HCT116 (cell line): ENCODE measurements around the gene ADGRG1. TPM values are rescaled to one million over a fixed set of nuclear protein-coding genes. Genes with fewer than 3 reads are reported as not detected.

Experiments
- ATAC-seq: fragments of 200-7000 bp; cut with Tn5 transposase; 2 replicates; pipeline ENCODE4 v1.9.1; 2020; ENCODE audit warnings: mild to moderate bottlenecking, moderate library complexity
- BruUV-seq: library from RNA; stranded (reverse); fragments of 400-500 nt; replicated peaks from 2 replicates; lab custom pipeline; 2021; lab: Mats Ljungman, UMichigan
- CTCF ChIA-PET: fragments of 300-600 bp; sonication (Branson Sonifier 250); formaldehyde crosslinking; loops from one replicate; lab custom pipeline; 2021; ENCODE audit warnings: antibody characterized with exemption; lab: Charles Lee
- POLR2A ChIA-PET: fragments of 300-600, 350-600 bp; sonication (Branson Sonifier 250); formaldehyde crosslinking; loops from one replicate; lab custom pipeline; 2021; ENCODE audit warnings: antibody characterized with exemption; lab: Charles Lee
- RAD21 ChIA-PET, 2 experiments: fragments of 300-600 bp; sonication (Branson Sonifier 250); formaldehyde crosslinking; loops; one replicate each; lab custom pipeline; 2023; ENCODE audit warnings: low total read pairs in 2 of 2; ENCODE audit not compliant: uncharacterized antibody in 2 of 2, unreplicated experiment in 2 of 2, low non-redundant PET in 1 of 2; lab: Charles Lee
- DNase-seq: peaks from one replicate; pipeline ENCODE4 v3.0.0-alpha.2; 2010; ENCODE audit warnings: low read depth, low spot score
- H2AFZ ChIP-seq: fragments of 200-600 bp; shearing (Covaris generic), sonication (generic); 2 replicates; pipeline ENCODE4 v1.6.1; 2017; ENCODE audit warnings: low read depth, mixed run types, mixed read lengths, antibody characterized with exemption, low read length; ENCODE audit not compliant: poor library complexity, severe bottlenecking
- H3K27ac ChIP-seq: 2 replicates; pipeline ENCODE4 v1.5.1; 2012; ENCODE audit warnings: low read depth, low read length
- H3K27me3 ChIP-seq: fragments of 200-600 bp; sonication (generic); 2 replicates; pipeline ENCODE4 v1.6.1; 2016; ENCODE audit warnings: mixed run types, low read length, mixed read lengths; ENCODE audit not compliant: insufficient read depth
- H3K36me3 ChIP-seq, 2 experiments: fragments of 200-500 bp in 1 of 2; fragments of 200-600 bp in 1 of 2; sonication (Bioruptor generic) in 1 of 2; sonication (generic) in 1 of 2; 2 replicates each; pipeline versions ENCODE4 v1.5.1 to v1.6.1; 2014 to 2016; ENCODE audit warnings: low read length in 2 of 2, inconsistent platforms in 1 of 2, mixed read lengths in 1 of 2, mixed run types in 1 of 2; ENCODE audit not compliant: insufficient read depth in 2 of 2, control insufficient read depth in 1 of 2
- H3K4me1 ChIP-seq, 2 experiments: fragments of 200-600 bp in 1 of 2; sonication (generic) in 1 of 2; 2 replicates each; pipeline versions ENCODE4 v1.5.1 to v1.6.1; 2012 to 2017; ENCODE audit warnings: low read length in 2 of 2, inconsistent platforms in 1 of 2, mild to moderate bottlenecking in 1 of 2, mixed read lengths in 1 of 2, mixed run types in 1 of 2, moderate library complexity in 1 of 2; ENCODE audit not compliant: insufficient read depth in 2 of 2, control insufficient read depth in 1 of 2
- H3K4me2 ChIP-seq: fragments of 200-600 bp; sonication (generic); 2 replicates; pipeline ENCODE4 v1.6.1; 2017; ENCODE audit warnings: mixed run types, low read length, mixed read lengths
- H3K4me3 ChIP-seq, 2 experiments: fragments of 200-600 bp in 1 of 2; sonication (generic) in 1 of 2; replicated peaks in 1 of 2; 2 replicates each; pipeline ENCODE4 v1.5.1; 2011 to 2016; ENCODE audit warnings: low read length in 2 of 2, control low read depth in 1 of 2, low read depth in 1 of 2, mild to moderate bottlenecking in 1 of 2, mixed read lengths in 1 of 2, mixed run types in 1 of 2
- H3K79me2 ChIP-seq: fragments of 200-600 bp; sonication (generic); 2 replicates; pipeline ENCODE4 v1.6.1; 2017; ENCODE audit warnings: mild to moderate bottlenecking, mixed run types, low read length, moderate library complexity, mixed read lengths; ENCODE audit not compliant: insufficient read depth
- H3K9ac ChIP-seq: fragments of 200-600 bp; sonication (generic); 2 replicates; pipeline ENCODE4 v1.6.1; 2016; ENCODE audit warnings: low read length, mixed read lengths
- H3K9me2 ChIP-seq: fragments of 200-600 bp; sonication (generic), shearing (Covaris generic); 2 replicates; pipeline ENCODE4 v1.6.1; 2017; ENCODE audit warnings: mixed run types, mild to moderate bottlenecking, moderate library complexity; ENCODE audit not compliant: insufficient read depth
- H3K9me3 ChIP-seq, 2 experiments: fragments of 200-500 bp in 1 of 2; fragments of 200-600 bp in 1 of 2; sonication (Bioruptor generic) in 1 of 2; sonication (generic) in 1 of 2; 2 replicates each; pipeline ENCODE4 v1.6.1; 2014 to 2017; ENCODE audit warnings: low read length in 2 of 2, mixed read lengths in 2 of 2, inconsistent platforms in 1 of 2, low read depth in 1 of 2, mild to moderate bottlenecking in 1 of 2, mixed run types in 1 of 2, moderate library complexity in 1 of 2; ENCODE audit not compliant: control insufficient read depth in 1 of 2, insufficient read depth in 1 of 2
- H4K20me1 ChIP-seq: fragments of 200-600 bp; sonication (generic), shearing (Covaris generic); 2 replicates; pipeline ENCODE4 v1.6.1; 2017; ENCODE audit warnings: mixed run types, mild to moderate bottlenecking, moderate library complexity; ENCODE audit not compliant: insufficient read depth
- EGR1 ChIP-seq: IDR thresholded peaks from 2 replicates; pipeline ENCODE4 v1.6.1; 2012; ENCODE audit warnings: low read depth
- ELF1 ChIP-seq: IDR thresholded peaks from 2 replicates; pipeline ENCODE4 v1.6.1; 2012; ENCODE audit warnings: low read depth, borderline replicate concordance
- FOSL1 ChIP-seq: IDR thresholded peaks from 2 replicates; pipeline ENCODE4 v1.6.1; 2012; ENCODE audit warnings: low read depth
- JUND ChIP-seq: IDR thresholded peaks from 2 replicates; pipeline ENCODE4 v1.6.1; 2012
- REST ChIP-seq: IDR thresholded peaks from 2 replicates; pipeline ENCODE4 v1.6.1; 2012; ENCODE audit warnings: low read depth
- SIN3A ChIP-seq: IDR thresholded peaks from 2 replicates; pipeline ENCODE4 v1.6.1; 2012; ENCODE audit warnings: low read depth
- SRF ChIP-seq: IDR thresholded peaks from 2 replicates; pipeline ENCODE4 v1.6.1; 2012; ENCODE audit warnings: low read depth
- ZBTB33 ChIP-seq: IDR thresholded peaks from 2 replicates; pipeline ENCODE4 v1.6.1; 2011; ENCODE audit warnings: mild to moderate bottlenecking, low read length, moderate library complexity; ENCODE audit not compliant: insufficient replicate concordance; ENCODE audit errors: extremely low read depth
- ZFX ChIP-seq: fragments of 450-650 bp; IDR thresholded peaks from 2 replicates; pipeline ENCODE4 v1.6.1; 2017
- intact Hi-C: fragments of 100-400 bp; cut with micrococcal nuclease; formaldehyde crosslinking; loops from 2 replicates; pipeline ENCODE4 v1.10.0; 2022
- total RNA-seq: library from RNA; stranded (reverse); gene quantifications from one replicate; pipeline ENCODE4 v1.2.1, GENCODE V29; 2021; ENCODE audit not compliant: unreplicated experiment

The ADGRG1 gene
- total RNA-seq, 1 experiment from 2014 or later: 36.4 TPM

GRCh38 chr16:57660715-57661463 lies 32.5 kb downstream of the ADGRG1 start:
- intact Hi-C loops: no loop called here
- no peak for TF ChIP-seq ELF1
- no peak for TF ChIP-seq EGR1
- no peak for TF ChIP-seq JUND
- TF ChIP-seq SRF: no peak
- no peak for TF ChIP-seq ZFX
- no peak for TF ChIP-seq REST
- TF ChIP-seq SIN3A: no peak
- no peak for TF ChIP-seq FOSL1
- TF ChIP-seq ZBTB33: no peak
- H4K20me1 ChIP-seq: no peaks in the 10 kb centered on the region
- H3K79me2 ChIP-seq: no peaks in the 10 kb centered on the region
- DNase-seq (no peak), ATAC-seq (no peak)
- H3K36me3 ChIP-seq: no peaks in the 10 kb centered on the region; a peak in 1 of 4 replicates
- no peaks in the 10 kb centered on the region for H3K9me2 ChIP-seq
- no TSS peak for BruUV-seq
- ChIA-PET POLR2A (no interaction called here), RAD21 (no interaction called here), CTCF (no interaction called here)
- no peaks in the 10 kb centered on the region for H3K27me3 ChIP-seq
- no peak overlapping the region for H3K4me2 ChIP-seq
- H2AFZ ChIP-seq: no peak overlapping the region
- no peaks in the 10 kb centered on the region for H3K9me3 ChIP-seq
- no peak overlapping the region for H3K4me3 ChIP-seq
- no peak overlapping the region for H3K27ac ChIP-seq
- no peaks in the 10 kb centered on the region for H3K4me1 ChIP-seq
- H3K9ac ChIP-seq: no peak overlapping the region
